GM23338 (cell line): Measurements from ENCODE around the gene DLGAP4. TPM values are rescaled to one million over a fixed set of nuclear protein-coding genes. Genes with fewer than 3 reads are reported as not detected.

ENCODE experiments used
- ATAC-seq: fragments of 200-7000 bp; cut with Tn5 transposase; 3 replicates; pipeline ENCODE4 v1.9.1; 2020
- DNase-seq: peaks from one replicate; pipeline ENCODE4 v3.0.0-alpha.2; 2015; ENCODE audit warnings: low spot score
- H2AFZ ChIP-seq: fragments of 200-600 bp; sonication (generic); 2 replicates; pipeline ENCODE4 v1.8.0; 2016; ENCODE audit warnings: antibody characterized with exemption, mild to moderate bottlenecking, moderate library complexity
- H3F3A ChIP-seq: fragments of 200-600 bp; sonication (generic); replicated peaks from 2 replicates; pipeline ENCODE4 v1.8.0; 2017; ENCODE audit warnings: antibody characterized with exemption, mixed run types, low read depth
- H3K27ac ChIP-seq: fragments of 200-600 bp; sonication (generic); 2 replicates; pipeline ENCODE4 v1.6.1; 2016; ENCODE audit warnings: low read depth
- H3K27me3 ChIP-seq: fragments of 200-600 bp; sonication (generic); 2 replicates; pipeline ENCODE4 v1.8.0; 2016; ENCODE audit warnings: mild to moderate bottlenecking, mixed run types, moderate library complexity; ENCODE audit not compliant: insufficient read depth
- H3K36me3 ChIP-seq: fragments of 200-600 bp; sonication (generic); 2 replicates; pipeline ENCODE4 v1.8.0; 2016; ENCODE audit warnings: mild to moderate bottlenecking; ENCODE audit not compliant: insufficient read depth
- H3K4me1 ChIP-seq: fragments of 200-600 bp; sonication (generic); 2 replicates; pipeline ENCODE4 v1.8.0; 2016; ENCODE audit warnings: mild to moderate bottlenecking, moderate library complexity; ENCODE audit not compliant: insufficient read depth
- H3K4me2 ChIP-seq: fragments of 200-600 bp; sonication (generic); 2 replicates; pipeline ENCODE4 v1.7.1; 2017; ENCODE audit warnings: mixed run types
- H3K4me3 ChIP-seq: fragments of 200-600 bp; sonication (generic); 2 replicates; pipeline ENCODE4 v1.6.1; 2016; ENCODE audit warnings: mixed run types
- H3K79me2 ChIP-seq: fragments of 200-600 bp; sonication (generic); replicated peaks from 2 replicates; pipeline ENCODE4 v1.8.0; 2017; ENCODE audit warnings: mild to moderate bottlenecking; ENCODE audit not compliant: insufficient read depth
- H3K9me2 ChIP-seq: fragments of 200-600 bp; sonication (generic); 2 replicates; pipeline ENCODE4 v1.8.0; 2017; ENCODE audit not compliant: insufficient read depth
- H4K20me1 ChIP-seq: fragments of 200-600 bp; sonication (generic); replicated peaks from 2 replicates; pipeline ENCODE4 v1.8.0; 2017; ENCODE audit warnings: mild to moderate bottlenecking; ENCODE audit not compliant: insufficient read depth
- H3K27ac Mint-ChIP-seq: 2 replicates; pipeline ENCODE4 v1.8.0; 2020; ENCODE audit warnings: inconsistent platforms, mild to moderate bottlenecking, moderate library complexity, mixed read lengths
- H3K27me3 Mint-ChIP-seq: 3 replicates; pipeline ENCODE4 v1.8.0; 2022; ENCODE audit warnings: low read depth, mild to moderate bottlenecking, moderate library complexity, mixed read lengths, inconsistent platforms; ENCODE audit not compliant: insufficient read depth, poor library complexity
- H3K36me3 Mint-ChIP-seq: 3 replicates; pipeline ENCODE4 v1.8.0; 2021; ENCODE audit warnings: low read depth, mild to moderate bottlenecking, inconsistent platforms, moderate library complexity, mixed read lengths
- H3K4me1 Mint-ChIP-seq: 3 replicates; pipeline ENCODE4 v1.8.0; 2020; ENCODE audit warnings: mild to moderate bottlenecking, inconsistent platforms, mixed read lengths
- H3K4me3 Mint-ChIP-seq: 3 replicates; pipeline ENCODE4 v1.8.0; 2021; ENCODE audit warnings: moderate library complexity, mild to moderate bottlenecking, inconsistent platforms, mixed read lengths
- H3K9me3 Mint-ChIP-seq: 3 replicates; pipeline ENCODE4 v1.8.0; 2020; ENCODE audit warnings: moderate library complexity, mild to moderate bottlenecking, inconsistent platforms, mixed read lengths
- CREB1 ChIP-seq: fragments of 250-450 bp; sonication (Bioruptor Pico); IDR thresholded peaks from 2 replicates; pipeline ENCODE4 v1.5.0; 2020; ENCODE audit warnings: low read depth, mild to moderate bottlenecking, moderate library complexity
- CTCF ChIP-seq, 2 experiments: fragments of 200-600 bp in 1 of 2; sonication (generic) in 1 of 2; conservative IDR thresholded peaks; 2 replicates each; pipeline versions ENCODE4 v1.5.1 to v1.6.1; 2016 to 2017; ENCODE audit warnings: antibody characterized with exemption in 2 of 2, low read depth in 2 of 2, mild to moderate bottlenecking in 2 of 2, moderate library complexity in 1 of 2
- ETS1 ChIP-seq: IDR thresholded peaks from 2 replicates; pipeline ENCODE4 v1.6.1; 2016; ENCODE audit warnings: antibody characterized with exemption
- EZH2phosphoT487 ChIP-seq: fragments of 200-600 bp; sonication (generic); IDR thresholded peaks from one replicate; pipeline ENCODE4 v1.8.1; 2018; ENCODE audit warnings: antibody characterized with exemption; ENCODE audit not compliant: unreplicated experiment
- JUNB ChIP-seq: IDR thresholded peaks from one replicate; pipeline ENCODE4 v1.6.1; 2016; ENCODE audit warnings: antibody characterized with exemption; ENCODE audit not compliant: unreplicated experiment
- NANOG ChIP-seq: IDR thresholded peaks from 2 replicates; pipeline ENCODE4 v1.6.1; 2016; ENCODE audit warnings: antibody characterized with exemption, borderline replicate concordance
- REST ChIP-seq: IDR thresholded peaks from one replicate; pipeline ENCODE4 v1.6.1; 2018; ENCODE audit warnings: antibody characterized with exemption; ENCODE audit not compliant: unreplicated experiment
- STAT1 ChIP-seq: IDR thresholded peaks from one replicate; pipeline ENCODE4 v1.6.1; 2016; ENCODE audit warnings: antibody characterized with exemption; ENCODE audit not compliant: unreplicated experiment
- ZNF114 ChIP-seq: fragments of 250-450 bp; sonication (Bioruptor Pico); IDR thresholded peaks from 2 replicates; pipeline ENCODE4 v1.5.0; 2020; ENCODE audit warnings: mild to moderate bottlenecking, moderate library complexity
- polyA plus RNA-seq: library from polyadenylated mRNA; unstranded; fragments of >200 nt; fragmentation: Nextera tagmentation; extraction: Ambion mirVana; gene quantifications from 2 replicates; pipeline ENCODE4 v1.2.1, GENCODE V29; 2016
- total RNA-seq: library from RNA; depleted of rRNA; stranded (reverse); fragments of >200 nt; shearing (Covaris generic); gene quantifications from 2 replicates; pipeline ENCODE4 v1.2.3, GENCODE V29; 2014

The DLGAP4 gene
- total and polyA plus RNA-seq, 2 experiments from 2014 or later = 46.1 to 52.2 TPM

GRCh38 chr20:36555248-36555647 lies 249.1 kb downstream of the DLGAP4 start (continued):
- no peak for TF ChIP-seq NANOG
- no peak for TF ChIP-seq STAT1
- no peak for TF ChIP-seq ETS1
- TF ChIP-seq ZNF114 (CRISPR knock-in tag) = no peak
- TF ChIP-seq CTCF (conservative IDR thresholded peaks at IDR 0.05; ENCODE audit: low read depth in 2 of 2) = no peak

- H2AFZ ChIP-seq = no peak overlapping the region
- H3K27ac ChIP-seq = 0 out of 2 replicates have a peak overlapping the region, but pooled peaks have one; percentile 45
- no peaks in the 10 kb centered on the region for H3K36me3 ChIP-seq
- H3K27me3 ChIP-seq = no peaks in the 10 kb centered on the region
- Mint-ChIP-seq H3K27ac (peak overlapping the region; percentile 54; the same call in 1 of the 2 replicates), H3K4me3 (peak overlapping the region; percentile 35; the same call in 2 of the 3 replicates), H3K9me3 (peaks cover 15% of the 10 kb centered on the region), H3K27me3 (peaks cover 3% of the 10 kb centered on the region), H3K4me1 (peaks cover 18% of the 10 kb centered on the region), H3K36me3 (peaks cover 30% of the 10 kb centered on the region)
- peaks cover 2% of the 10 kb centered on the region; the same call in 1 of the 2 replicates for H3K9me2 ChIP-seq
- ATAC-seq = peak; percentile 90
- H3K4me1 ChIP-seq = peaks cover 14% of the 10 kb centered on the region
- H4K20me1 ChIP-seq = no peaks in the 10 kb centered on the region
- no peak overlapping the region for H3K4me3 ChIP-seq
- TF ChIP-seq CREB1 (CRISPR knock-in tag) (peak; percentile 35; the same call in 1 of the 2 replicates), ZNF114 (CRISPR knock-in tag) (no peak)
- peak overlapping the region; percentile 67 for H3K4me2 ChIP-seq
- DNase-seq = peak; percentile 58
- H3K79me2 ChIP-seq = peaks cover 26% of the 10 kb centered on the region
- H3F3A ChIP-seq = peaks cover 5% of the 10 kb centered on the region; the same call in 1 of the 2 replicates
These were observed 256.6 kb downstream of the DLGAP4 start for GRCh38 chr20:36562724-36563123.

GRCh38 chr20:36563374-36563773 lies 257.2 kb downstream of the DLGAP4 start:
- H3K36me3 ChIP-seq = no peaks in the 10 kb centered on the region
- no peak overlapping the region for H2AFZ ChIP-seq
- H3K4me1 ChIP-seq = peaks cover 14% of the 10 kb centered on the region
- H3K27me3 Mint-ChIP-seq = peaks cover 3% of the 10 kb centered on the region
- DNase-seq = no peak
- H3K27ac Mint-ChIP-seq = no peak overlapping the region
- peak overlapping the region; percentile 67 for H3K4me2 ChIP-seq
- H3K9me2 ChIP-seq = peaks cover 2% of the 10 kb centered on the region; the same call in 1 of the 2 replicates
- no peaks in the 10 kb centered on the region for H3K27me3 ChIP-seq
- H3K79me2 ChIP-seq = peaks cover 26% of the 10 kb centered on the region
- H3K27ac ChIP-seq = 0 out of 2 replicates have a peak overlapping the region, but pooled peaks have one; percentile 45
- peaks cover 5% of the 10 kb centered on the region; the same call in 1 of the 2 replicates for H3F3A ChIP-seq
- ATAC-seq = no peak
- no peak overlapping the region for H3K4me3 ChIP-seq
- H3K36me3 Mint-ChIP-seq = peaks cover 30% of the 10 kb centered on the region
- no peaks in the 10 kb centered on the region for H4K20me1 ChIP-seq
- H3K4me1 Mint-ChIP-seq = peaks cover 18% of the 10 kb centered on the region
- H3K9me3 Mint-ChIP-seq = peaks cover 15% of the 10 kb centered on the region
- no peak overlapping the region; the same call in 2 of the 3 replicates for H3K4me3 Mint-ChIP-seq
- no peak for TF ChIP-seq STAT1
- no peak for TF ChIP-seq CTCF (conservative IDR thresholded peaks at IDR 0.05; ENCODE audit: low read depth in 2 of 2)
- no peak for TF ChIP-seq REST
- no peak for TF ChIP-seq JUNB
- TF ChIP-seq CREB1 (CRISPR knock-in tag) = no peak
- no peak for TF ChIP-seq NANOG
- no peak for TF ChIP-seq EZH2phosphoT487
